Ramos (cell line): ENCODE measurements around the gene HOMER2.
"Not testable (repeated sequence)": the region's sequence is repeated elsewhere in the genome, so short reads cannot be mapped to it uniquely, and the experiment has no call there.

Experiments used
- in situ Hi-C: fragments of 300-500 bp; cut with MboI; formaldehyde crosslinking; loops from one replicate; pipeline ENCODE4 v1.14.3; 2022; ENCODE audit warnings: low sequenced_read_pairs; ENCODE audit not compliant: unreplicated experiment

The HOMER2 gene

GRCh38 chr15:82968066-82968465 lies 15.5 kb upstream of the HOMER2 start:
- in situ Hi-C loops: no loop called here

GRCh38 chr15:82966671-82967071 lies 14.2 kb upstream of the HOMER2 start:
- in situ Hi-C loops: no loop called here

GRCh38 chr15:82964890-82965289 lies 12.4 kb upstream of the HOMER2 start:
- in situ Hi-C loops: no loop called here

DNA sequence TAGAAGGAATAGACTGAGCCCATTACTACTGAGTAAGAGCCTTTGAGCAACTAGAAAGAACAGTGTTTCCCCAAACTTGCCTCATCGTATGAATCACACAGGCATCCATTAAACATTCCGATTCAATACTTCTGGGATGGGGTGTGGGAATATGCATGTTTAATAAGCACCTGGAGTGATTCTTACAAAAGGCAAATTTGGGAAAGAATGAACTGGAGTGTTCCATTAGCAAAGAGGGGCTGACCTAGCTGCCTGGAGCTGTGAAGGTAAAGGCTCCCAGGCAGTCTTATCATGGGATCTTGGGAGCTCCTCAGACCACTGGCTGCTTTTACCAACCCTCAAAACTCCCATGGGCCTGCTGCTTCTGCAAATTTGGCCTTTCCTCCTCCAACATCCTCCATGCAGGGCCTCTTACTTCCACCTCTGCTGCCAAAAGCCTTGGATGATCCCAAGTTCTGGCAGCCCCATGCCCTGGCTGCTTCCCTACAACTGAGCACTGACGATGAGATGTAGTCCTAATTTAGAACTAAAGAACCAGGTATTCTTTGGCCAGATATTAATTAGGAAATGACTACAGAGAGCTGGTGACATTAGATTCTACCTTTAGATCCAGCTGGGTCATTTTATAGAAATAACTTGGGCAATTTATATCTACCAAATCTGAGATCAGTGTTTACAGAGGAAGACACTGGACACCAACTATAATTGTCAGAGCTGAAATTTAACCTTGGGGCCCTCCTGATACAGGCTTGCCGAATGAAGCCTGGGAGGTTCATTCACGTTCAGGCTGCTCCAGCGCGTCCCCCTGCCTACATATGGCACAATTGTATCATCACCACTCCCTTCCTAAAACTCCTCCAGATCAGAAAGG lies 11.2 kb upstream of the HOMER2 start:
- in situ Hi-C loops: no loop called here

DNA sequence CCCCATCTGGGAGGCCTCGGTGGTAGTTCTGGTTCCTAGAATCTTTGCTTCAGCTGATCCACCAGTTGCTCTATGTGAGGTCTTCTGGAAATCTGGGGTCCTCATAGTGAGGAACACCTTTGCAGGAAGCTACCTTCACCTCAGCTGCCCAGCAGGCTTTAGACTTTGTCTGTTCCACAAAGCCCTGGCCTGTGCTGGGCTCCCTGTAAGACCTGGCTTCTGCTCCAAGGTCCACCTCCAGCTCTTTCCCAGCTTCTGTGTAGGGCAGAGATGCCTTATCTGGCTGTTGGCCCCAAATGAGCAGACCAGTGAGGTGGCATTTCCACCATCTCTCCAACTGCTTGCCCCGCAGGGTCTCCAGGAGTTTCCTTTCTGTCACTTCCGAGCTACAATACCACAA lies 8.2 kb upstream of the HOMER2 start:
- in situ Hi-C loops: no loop called here

GRCh38 chr15:82959423-82959822 lies 6.9 kb upstream of the HOMER2 start:
- in situ Hi-C loops: no loop called here

- in situ Hi-C loops: no loop called here
These were observed 6.1 kb upstream of the HOMER2 start for GRCh38 chr15:82958638-82959037.

DNA sequence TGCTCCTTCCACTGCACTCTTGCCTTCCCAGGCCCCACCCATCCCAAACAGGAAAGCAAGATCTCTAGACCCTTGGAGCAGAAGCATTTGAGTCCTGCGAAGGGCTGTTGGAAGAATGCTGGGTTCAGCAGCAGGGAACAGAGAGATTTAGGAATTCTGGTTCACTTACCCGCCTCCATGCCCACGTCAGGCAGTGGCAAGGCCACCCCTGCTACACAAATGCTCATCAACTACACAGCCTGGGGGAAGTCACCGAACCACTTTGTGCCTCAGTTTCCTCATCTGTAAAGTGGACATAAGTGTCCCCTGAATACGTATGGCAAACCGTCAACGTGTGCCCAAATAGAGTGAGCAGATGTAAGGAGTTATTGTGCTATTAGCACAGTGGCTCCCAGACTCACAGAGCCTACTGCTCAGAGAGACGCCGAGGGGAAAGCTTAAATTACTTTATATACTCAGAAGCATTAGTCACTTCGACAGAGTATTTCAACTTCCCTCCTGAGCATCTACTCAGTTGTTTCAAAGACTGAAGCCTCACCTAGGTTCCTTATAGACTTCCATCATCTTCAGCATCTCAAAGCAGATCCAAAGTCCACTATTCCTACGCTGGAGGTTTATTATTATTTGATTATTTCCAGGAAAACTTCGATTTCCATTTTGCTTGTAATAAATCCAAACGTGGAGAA lies 905 bp downstream of the HOMER2 start:
- in situ Hi-C loops: no loop called here

DNA sequence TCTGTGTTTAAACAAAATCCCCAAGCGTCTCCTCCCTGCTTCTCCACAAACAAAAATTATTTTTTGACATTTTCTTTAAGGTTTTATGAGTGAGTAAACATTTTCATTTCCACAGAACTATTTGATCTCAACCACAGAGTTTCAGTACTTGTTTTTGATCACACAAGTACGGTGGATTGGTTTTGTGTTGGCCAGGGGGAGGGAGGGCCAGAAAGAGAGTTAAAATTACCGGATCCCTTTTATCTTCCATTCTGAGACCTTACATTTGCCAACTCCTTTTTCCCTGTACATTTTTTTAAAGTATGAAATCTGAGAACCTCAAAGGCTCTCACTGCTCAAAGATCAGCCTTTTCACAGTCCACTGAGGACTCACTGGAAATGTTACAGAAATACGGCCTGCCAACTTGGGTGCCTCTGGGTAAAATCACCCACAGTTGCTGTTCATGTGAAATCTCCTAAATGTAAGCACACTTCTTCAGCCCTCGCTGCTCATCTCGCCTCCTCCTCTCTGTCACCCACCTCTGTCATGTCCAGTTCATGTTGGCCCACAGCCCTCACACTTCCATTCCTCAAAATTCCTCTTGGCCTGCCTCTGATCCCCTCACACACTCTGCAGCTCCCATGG lies 1.7 kb downstream of the HOMER2 start:
- in situ Hi-C loops: no loop called here

DNA sequence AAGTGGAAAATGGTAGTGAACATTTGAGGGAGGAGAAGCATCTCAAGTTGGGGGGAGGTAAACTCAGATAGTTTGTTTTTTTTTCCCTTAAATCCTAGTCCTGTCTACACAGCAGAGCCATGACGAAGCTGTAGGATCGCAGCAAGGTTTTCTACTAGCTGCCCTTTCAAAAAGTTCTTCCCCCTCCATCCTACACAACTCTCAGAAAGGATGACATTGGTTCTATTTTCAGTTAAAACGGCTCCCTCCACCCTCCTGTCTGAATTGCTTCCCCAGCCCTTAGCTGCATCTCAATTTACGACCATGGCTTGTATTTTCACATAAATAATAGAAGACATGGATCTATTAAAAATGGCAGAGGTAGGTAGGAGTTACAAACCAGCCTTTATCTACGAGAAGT lies 2.2 kb downstream of the HOMER2 start:
- in situ Hi-C loops: no loop called here

DNA sequence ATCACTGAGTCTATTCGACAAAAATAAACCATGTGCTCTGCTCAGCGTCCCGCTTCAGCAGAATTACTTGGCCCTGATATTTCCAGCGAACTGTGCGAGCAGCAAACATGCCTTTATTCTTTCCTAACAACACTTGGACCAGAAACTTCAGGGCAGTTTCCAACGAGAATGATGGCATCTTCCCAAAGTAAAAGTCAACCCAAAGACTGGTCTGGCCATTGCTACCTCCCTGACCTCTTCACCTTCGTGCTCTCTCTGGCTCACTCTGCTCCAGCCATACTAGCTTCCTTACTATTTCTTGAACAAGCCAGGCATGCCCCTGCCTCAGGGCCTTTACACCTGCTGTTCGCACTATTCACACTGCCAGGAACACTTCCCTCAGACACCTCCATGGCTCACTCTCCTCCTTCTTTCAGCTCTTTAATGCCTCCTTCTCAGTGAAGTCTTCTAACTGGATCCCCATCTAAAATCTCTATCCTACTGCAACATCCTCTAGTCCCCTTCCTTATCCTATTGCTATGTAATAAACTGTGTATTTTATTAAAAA lies 6.3 kb downstream of the HOMER2 start:
- in situ Hi-C loops: no loop called here

DNA sequence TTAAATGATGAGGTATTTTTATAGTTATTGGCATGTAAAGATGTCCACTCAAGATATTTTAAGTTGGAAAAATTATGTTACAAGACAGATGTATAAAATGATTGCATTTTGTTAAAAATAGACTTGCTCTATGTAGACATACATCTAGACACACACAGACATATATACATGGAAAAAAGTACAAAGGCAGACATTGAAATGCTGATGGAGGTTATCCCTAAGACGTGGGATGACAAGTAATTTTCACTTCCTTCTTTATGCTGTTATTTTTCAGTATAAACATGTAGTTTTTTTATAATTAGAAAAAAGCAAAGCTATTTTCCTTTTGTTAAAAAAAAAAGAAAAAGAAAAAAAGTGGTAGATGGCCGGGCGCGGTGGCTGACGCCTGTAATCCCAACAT lies 7.2 kb downstream of the HOMER2 start:
- in situ Hi-C loops: no loop called here

GRCh38 chr15:82944821-82945220 lies 7.7 kb downstream of the HOMER2 start:
- in situ Hi-C loops: no loop called here

- in situ Hi-C loops: no loop called here
These were observed 8.5 kb downstream of the HOMER2 start for GRCh38 chr15:82944056-82944455.

GRCh38 chr15:82943176-82943575 lies 9.3 kb downstream of the HOMER2 start:
- in situ Hi-C loops: no loop called here

GRCh38 chr15:82942691-82943090 lies 9.8 kb downstream of the HOMER2 start:
- in situ Hi-C loops: no loop called here

DNA sequence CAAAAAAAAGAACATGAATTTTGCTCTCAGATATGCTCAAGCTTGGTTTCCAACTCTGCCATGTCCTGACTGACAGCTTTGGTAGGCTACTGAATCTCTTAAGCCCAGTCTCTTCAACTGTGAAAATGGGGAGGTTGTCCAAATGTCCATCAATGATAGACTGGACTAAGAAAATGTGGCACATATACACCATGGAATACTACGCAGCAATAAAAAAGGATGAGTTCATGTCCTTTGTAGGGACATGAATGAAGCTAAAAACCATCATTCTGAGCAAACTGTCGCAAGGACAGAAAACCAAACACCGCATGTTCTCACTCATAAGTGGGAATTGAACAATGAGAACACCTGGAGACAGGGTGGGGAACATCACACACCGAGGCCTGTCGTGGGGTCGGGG lies 12.8 kb downstream of the HOMER2 start:
- in situ Hi-C loops: not testable (repeated sequence)

- in situ Hi-C loops: no loop called here
These were observed 14.8 kb downstream of the HOMER2 start for GRCh38 chr15:82937712-82938058.

DNA sequence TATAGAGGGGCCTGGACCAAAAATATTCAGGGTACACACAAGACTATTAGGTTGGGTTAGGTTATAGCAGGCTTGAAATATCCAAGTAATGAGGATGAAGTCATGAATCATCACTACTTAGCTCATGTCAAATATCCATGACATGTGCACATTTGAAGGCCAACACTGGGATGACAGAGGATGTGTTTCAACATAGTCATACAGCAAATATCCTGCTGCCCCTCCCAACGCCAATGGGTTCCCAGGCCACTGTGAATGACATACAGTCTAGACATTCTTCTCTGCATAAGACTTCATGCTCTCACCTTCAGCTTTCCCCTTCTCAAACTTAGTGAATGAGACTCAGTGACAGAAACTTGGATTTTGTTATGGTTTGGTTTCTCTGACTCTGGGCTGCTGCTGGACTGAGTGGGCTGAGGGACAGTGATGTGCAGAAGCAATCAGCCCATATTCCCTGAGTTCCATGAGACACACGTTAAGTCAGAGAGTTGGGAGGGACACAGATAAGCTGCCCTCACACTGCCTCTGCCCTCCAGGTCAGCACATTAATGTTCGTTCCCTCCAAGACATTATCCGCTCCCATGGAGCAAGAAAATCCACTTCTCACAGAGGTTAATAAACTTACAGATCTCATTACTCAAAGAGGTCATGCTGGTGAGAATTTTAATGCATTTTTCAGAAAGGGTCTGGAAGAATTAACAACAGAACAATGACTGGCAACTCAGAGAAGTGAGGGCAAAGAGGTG lies 15.4 kb downstream of the HOMER2 start:
- in situ Hi-C loops: no loop called here

DNA sequence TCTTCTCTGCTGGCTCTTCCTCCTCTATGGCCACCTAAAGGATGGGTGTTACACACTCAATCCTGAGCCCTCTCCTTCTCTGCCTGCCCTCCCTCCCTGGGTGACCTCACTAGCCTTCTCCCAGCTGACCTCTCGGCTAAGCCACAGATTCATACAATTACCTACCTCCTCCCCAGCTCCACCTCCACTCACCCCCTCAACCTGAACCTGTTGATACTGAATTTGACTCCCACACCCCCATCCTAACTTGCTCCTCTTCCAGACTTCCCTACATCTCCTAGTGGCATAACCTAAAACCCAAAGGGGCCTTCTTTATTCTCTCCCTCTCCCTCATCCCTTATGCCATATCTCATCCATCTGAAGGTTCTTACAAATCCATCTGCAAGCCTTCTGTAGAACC lies 17.1 kb downstream of the HOMER2 start:
- in situ Hi-C loops: no loop called here
